Measurements from ENCODE around the gene KRT26. TPM values are rescaled to one million over a fixed set of nuclear protein-coding genes. Genes with fewer than 3 reads are reported as not detected.
"Not testable (repeated sequence)": the region's sequence is repeated elsewhere in the genome, so short reads cannot be mapped to it uniquely, and the experiment has no call there.

KRT26 gene
- total RNA-seq, 1 donor = not detected

GRCh38 chr17:40751065-40751464, 20.9 kb downstream of the KRT26 start:
- H3K4me1 ChIP-seq (ENCODE audit: insufficient read depth, low read length) = no peaks in the 10 kb centered on the region
- no peak overlapping the region for H2AFZ ChIP-seq (ENCODE audit: low read length)
- no peak overlapping the region for H3K4me3 ChIP-seq (ENCODE audit: insufficient read depth, low read length)
- no peaks in the 10 kb centered on the region for H3K79me2 ChIP-seq (ENCODE audit: insufficient read depth, low read length)
- no peaks in the 10 kb centered on the region for H3K9me3 ChIP-seq (ENCODE audit: low read depth, low read length)
- H3K27me3 ChIP-seq (ENCODE audit: insufficient read depth, low read length) = peaks cover 36% of the 10 kb centered on the region
- TF ChIP-seq, protein P1, sequence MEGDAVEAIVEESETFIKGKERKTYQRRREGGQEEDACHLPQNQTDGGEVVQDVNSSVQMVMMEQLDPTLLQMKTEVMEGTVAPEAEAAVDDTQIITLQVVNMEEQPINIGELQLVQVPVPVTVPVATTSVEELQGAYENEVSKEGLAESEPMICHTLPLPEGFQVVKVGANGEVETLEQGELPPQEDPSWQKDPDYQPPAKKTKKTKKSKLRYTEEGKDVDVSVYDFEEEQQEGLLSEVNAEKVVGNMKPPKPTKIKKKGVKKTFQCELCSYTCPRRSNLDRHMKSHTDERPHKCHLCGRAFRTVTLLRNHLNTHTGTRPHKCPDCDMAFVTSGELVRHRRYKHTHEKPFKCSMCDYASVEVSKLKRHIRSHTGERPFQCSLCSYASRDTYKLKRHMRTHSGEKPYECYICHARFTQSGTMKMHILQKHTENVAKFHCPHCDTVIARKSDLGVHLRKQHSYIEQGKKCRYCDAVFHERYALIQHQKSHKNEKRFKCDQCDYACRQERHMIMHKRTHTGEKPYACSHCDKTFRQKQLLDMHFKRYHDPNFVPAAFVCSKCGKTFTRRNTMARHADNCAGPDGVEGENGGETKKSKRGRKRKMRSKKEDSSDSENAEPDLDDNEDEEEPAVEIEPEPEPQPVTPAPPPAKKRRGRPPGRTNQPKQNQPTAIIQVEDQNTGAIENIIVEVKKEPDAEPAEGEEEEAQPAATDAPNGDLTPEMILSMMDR (IDR thresholded peaks at IDR 0.05; ENCODE audit: extremely low read depth, low read depth, low read length) = no peak
- no peaks in the 10 kb centered on the region for H4K20me1 ChIP-seq (ENCODE audit: insufficient read depth, low read length)
- no peak overlapping the region for H3K4me2 ChIP-seq (ENCODE audit: insufficient read depth, low read length)
- no peak overlapping the region for H3K27ac ChIP-seq (ENCODE audit: low read depth, low read length)
- DNase-seq (ENCODE audit: insufficient read length, low spot score, missing footprints) = no peak
- H3K36me3 ChIP-seq (ENCODE audit: insufficient read depth, low read length) = no peaks in the 10 kb centered on the region

DNA sequence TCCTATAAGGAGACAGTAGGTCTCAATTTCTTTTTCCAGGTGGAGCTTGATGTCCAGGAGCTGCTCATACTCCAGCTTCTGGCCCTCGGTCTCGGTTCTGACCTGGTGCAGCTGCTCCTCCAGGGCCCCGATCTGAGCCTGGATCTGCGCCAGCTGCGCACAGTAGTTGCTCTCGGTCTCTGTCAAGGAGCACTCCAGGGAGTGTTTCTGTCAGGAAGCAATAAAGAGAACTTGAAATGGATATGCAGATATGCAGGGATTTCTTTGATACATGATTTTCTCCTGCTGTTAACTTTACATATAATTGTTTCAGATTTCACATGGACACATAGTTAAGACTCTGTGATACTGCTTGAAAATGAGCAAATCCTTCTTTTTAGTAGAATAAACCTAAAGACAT, 21.6 kb downstream of the KRT26 start:
- no peak overlapping the region for H3K4me2 ChIP-seq (ENCODE audit: insufficient read depth, low read length)
- no peak overlapping the region for H3K27ac ChIP-seq (ENCODE audit: low read depth, low read length)
- TF ChIP-seq, protein P1 (IDR thresholded peaks at IDR 0.05; ENCODE audit: extremely low read depth, low read depth, low read length) = no peak
- peaks cover 41% of the 10 kb centered on the region for H3K27me3 ChIP-seq (ENCODE audit: insufficient read depth, low read length)
- H4K20me1 ChIP-seq (ENCODE audit: insufficient read depth, low read length) = no peaks in the 10 kb centered on the region
- no peak for DNase-seq (ENCODE audit: insufficient read length, low spot score, missing footprints)
- H3K36me3 ChIP-seq (ENCODE audit: insufficient read depth, low read length) = no peaks in the 10 kb centered on the region
- H3K79me2 ChIP-seq (ENCODE audit: insufficient read depth, low read length) = no peaks in the 10 kb centered on the region
- no peak overlapping the region for H2AFZ ChIP-seq (ENCODE audit: low read length)
- H3K4me1 ChIP-seq (ENCODE audit: insufficient read depth, low read length) = no peaks in the 10 kb centered on the region
- no peaks in the 10 kb centered on the region for H3K9me3 ChIP-seq (ENCODE audit: low read depth, low read length)
- no peak overlapping the region for H3K4me3 ChIP-seq (ENCODE audit: insufficient read depth, low read length)

GRCh38 chr17:40748666-40749065, 23.3 kb downstream of the KRT26 start:
- H3K79me2 ChIP-seq (ENCODE audit: insufficient read depth, low read length); H3K36me3 ChIP-seq (ENCODE audit: insufficient read depth, low read length); H3K9me3 ChIP-seq (ENCODE audit: low read depth, low read length); H3K4me2 ChIP-seq (ENCODE audit: insufficient read depth, low read length); H3K27ac ChIP-seq (ENCODE audit: low read depth, low read length); H2AFZ ChIP-seq (ENCODE audit: low read length); H4K20me1 ChIP-seq (ENCODE audit: insufficient read depth, low read length); H3K4me1 ChIP-seq (ENCODE audit: insufficient read depth, low read length); DNase-seq (ENCODE audit: insufficient read length, low spot score, missing footprints); H3K4me3 ChIP-seq (ENCODE audit: insufficient read depth, low read length): not testable (repeated sequence)
- H3K27me3 ChIP-seq (ENCODE audit: insufficient read depth, low read length) = peaks cover 36% of the 10 kb centered on the region

- H3K27me3 ChIP-seq (ENCODE audit: insufficient read depth, low read length) = peaks cover 31% of the 10 kb centered on the region
- H3K4me2 ChIP-seq (ENCODE audit: insufficient read depth, low read length) = no peak overlapping the region
These were observed 33.4 kb downstream of the KRT26 start for GRCh38 chr17:40738553-40738952.

More at GRCh38 chr17:40738553-40738952, 33.4 kb downstream of the KRT26 start:
- no peaks in the 10 kb centered on the region for H3K79me2 ChIP-seq (ENCODE audit: insufficient read depth, low read length)
- TF ChIP-seq, protein P1 (IDR thresholded peaks at IDR 0.05; ENCODE audit: extremely low read depth, low read depth, low read length) = no peak
- no peaks in the 10 kb centered on the region for H4K20me1 ChIP-seq (ENCODE audit: insufficient read depth, low read length)
- no peak for DNase-seq (ENCODE audit: insufficient read length, low spot score, missing footprints)
- H3K27ac ChIP-seq (ENCODE audit: low read depth, low read length) = no peak overlapping the region
- no peaks in the 10 kb centered on the region for H3K36me3 ChIP-seq (ENCODE audit: insufficient read depth, low read length)
- no peaks in the 10 kb centered on the region for H3K4me1 ChIP-seq (ENCODE audit: insufficient read depth, low read length)
- peaks cover 4% of the 10 kb centered on the region for H3K9me3 ChIP-seq (ENCODE audit: low read depth, low read length)
- no peak overlapping the region for H2AFZ ChIP-seq (ENCODE audit: low read length)
- H3K4me3 ChIP-seq (ENCODE audit: insufficient read depth, low read length) = no peak overlapping the region

All from osteoblast (primary cell).